Measurements from ENCODE around the gene ANKRD11. TPM values are rescaled to one million over a fixed set of nuclear protein-coding genes. Genes with fewer than 3 reads are reported as not detected.
"Not testable (repeated sequence)": the region's sequence is repeated elsewhere in the genome, so short reads cannot be mapped to it uniquely, and the experiment has no call there.

The ANKRD11 gene
- total RNA-seq, 1 donor from 2014 or later, result 178 TPM

DNA sequence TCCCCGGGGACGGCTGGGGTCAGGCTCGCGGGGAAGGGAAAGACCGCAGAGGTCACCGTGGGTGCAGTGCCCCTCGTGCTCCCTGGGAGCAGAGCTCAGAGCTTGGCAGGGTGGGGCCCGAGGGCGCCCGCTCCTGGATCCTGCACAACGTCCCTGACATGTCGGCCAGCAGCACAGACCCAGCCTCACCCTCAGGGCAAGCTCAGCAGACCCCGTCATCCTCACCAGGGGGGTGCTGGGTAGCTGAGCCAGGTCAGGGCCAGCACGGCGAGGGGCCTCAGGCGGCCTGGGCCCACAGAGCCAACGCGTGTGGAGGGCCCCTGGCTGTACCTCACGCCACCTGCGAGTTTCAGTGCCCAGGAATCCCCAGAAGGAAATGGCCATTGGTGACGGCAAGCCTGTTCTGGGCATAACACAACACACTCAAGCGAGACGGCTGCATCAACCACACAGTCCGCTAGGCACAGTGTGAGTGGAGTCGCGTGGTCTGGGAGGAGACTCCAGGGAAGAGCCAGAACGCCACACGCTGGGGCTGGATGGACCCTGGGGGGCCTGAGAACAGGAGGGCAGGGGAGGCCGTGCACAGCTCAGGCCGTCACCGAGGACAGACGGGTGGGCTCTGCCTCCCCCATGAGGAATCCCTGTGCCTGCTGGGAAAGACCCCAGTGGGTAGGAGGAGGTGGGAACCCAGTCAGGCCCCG lies 212.6 kb downstream of the ANKRD11 start:
- DNase-seq (ENCODE audit: extremely low read depth, low read depth, low spot score), result no peak

DNA sequence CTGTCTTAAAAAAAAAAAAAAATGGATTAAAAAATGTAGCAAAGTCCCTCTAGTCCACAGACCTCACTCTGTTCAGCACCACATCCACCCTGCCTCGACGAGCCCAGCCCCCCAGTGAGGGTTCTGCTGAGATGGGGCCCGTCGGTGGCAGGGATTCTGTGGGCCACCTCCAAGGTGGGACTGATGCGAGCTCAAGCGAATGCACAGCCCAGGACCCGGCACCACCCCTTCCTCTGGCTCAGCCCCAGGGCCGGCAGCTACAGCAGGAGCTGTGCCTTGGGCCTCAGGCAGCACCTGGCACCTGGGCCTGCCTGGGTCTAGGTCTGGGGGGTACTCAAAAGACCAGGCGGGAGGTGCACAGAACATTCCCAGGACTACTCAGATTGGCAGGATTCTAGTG lies 213.3 kb downstream of the ANKRD11 start:
- no peak for DNase-seq (ENCODE audit: extremely low read depth, low read depth, low spot score)

DNA sequence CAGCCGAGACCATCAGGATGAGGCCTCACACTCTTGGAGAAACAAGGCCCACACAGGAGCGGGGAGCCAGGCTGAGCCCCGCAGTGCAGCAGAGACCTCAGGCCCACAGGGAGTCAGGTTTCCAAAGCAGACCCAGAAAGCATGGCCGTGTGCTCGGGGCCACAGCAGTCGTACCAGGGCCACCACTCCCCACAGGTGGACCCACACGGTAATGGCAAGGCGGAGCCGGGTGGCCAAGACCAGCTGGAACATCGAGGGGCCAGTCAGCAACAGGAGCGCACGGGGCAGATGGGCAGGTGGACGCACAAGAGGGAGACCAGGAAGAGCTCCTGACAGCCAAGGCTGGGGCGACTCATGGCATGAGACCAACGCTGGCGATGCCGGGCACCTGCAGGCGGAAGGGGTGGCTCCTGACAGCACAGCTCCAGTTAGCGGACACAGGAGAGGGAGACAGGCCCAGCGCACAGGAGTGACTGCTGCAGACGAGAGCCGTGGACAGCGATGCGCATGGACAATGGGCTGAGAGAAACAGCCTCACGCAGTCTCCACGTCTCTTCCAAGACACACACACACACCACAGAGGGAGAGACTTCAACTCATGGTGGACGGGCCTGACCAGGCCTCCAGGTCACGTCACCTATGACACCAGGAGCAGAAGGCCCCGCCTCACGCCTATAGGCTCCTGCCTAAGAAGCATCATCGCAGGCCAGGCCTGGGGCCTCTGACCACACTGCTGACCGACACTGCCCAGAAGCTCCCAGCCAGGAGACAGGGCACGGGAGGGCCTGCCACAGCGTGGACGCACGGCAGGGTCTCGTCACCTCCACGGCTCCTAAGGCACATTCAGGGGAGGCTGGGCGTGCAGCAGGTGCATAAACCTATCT lies 214.3 kb downstream of the ANKRD11 start:
- DNase-seq (ENCODE audit: extremely low read depth, low read depth, low spot score), result no peak

DNA sequence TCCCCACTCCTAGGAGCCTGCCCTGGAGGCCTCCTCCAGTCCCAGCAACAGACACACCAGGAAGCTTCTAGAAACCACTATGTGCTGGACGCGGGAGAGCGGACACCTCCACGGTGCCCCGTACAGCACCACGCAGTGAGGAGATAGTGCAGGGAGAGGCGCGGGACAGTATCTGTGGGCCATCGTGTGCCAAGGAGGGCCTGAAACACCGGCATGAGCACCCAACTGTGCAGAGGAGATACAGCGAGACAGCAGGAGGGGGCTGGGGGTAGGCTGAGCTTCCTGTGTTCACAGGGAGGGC lies 215.1 kb downstream of the ANKRD11 start:
- no peak for DNase-seq (ENCODE audit: extremely low read depth, low read depth, low spot score)

DNA sequence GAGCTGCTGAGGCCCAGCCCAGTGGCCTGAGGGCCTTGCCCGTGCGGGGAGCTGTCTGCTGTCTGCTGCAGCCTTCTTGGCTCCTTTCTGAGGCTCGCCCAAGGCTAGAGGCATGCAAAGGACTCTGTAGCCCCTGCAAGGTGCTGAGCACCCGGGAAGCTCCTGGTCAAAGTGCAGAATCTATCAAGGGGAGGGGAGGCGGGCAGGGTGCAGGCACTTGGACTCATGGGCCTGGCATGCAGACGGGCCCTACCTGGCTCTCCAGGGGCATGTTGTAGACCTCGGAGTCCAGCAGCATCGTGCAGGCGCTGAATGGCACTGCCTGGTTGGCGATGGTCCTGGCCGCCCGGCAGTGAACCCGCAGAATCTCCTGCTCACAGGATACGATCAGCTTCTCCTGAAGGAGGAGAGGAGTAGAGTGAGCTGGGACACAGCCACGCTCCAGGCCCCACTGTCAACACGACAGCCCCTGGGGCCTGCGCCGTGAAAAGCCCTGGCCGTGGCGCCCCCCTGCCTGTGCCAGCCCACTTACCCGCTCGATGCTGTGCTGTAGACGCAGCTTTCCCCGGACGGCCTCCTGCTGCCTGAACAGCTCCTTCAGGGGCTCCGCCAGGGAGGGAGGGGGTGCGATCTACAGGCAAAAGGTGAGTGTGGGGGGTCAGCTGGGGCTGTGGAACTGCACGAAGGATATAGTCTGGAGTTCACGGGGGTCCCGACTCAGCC lies 215.6 kb downstream of the ANKRD11 start:
- DNase-seq (ENCODE audit: extremely low read depth, low read depth, low spot score), result no peak

GRCh38 chr16:89273741-89274472 lies 216.5 kb downstream of the ANKRD11 start:
- DNase-seq (ENCODE audit: extremely low read depth, low read depth, low spot score), result no peak

- no peak for DNase-seq (ENCODE audit: extremely low read depth, low read depth, low spot score)
These were observed 217.7 kb downstream of the ANKRD11 start for GRCh38 chr16:89272631-89273030.

GRCh38 chr16:89270666-89271345 lies 219.6 kb downstream of the ANKRD11 start:
- no peak for DNase-seq (ENCODE audit: extremely low read depth, low read depth, low spot score)

DNA sequence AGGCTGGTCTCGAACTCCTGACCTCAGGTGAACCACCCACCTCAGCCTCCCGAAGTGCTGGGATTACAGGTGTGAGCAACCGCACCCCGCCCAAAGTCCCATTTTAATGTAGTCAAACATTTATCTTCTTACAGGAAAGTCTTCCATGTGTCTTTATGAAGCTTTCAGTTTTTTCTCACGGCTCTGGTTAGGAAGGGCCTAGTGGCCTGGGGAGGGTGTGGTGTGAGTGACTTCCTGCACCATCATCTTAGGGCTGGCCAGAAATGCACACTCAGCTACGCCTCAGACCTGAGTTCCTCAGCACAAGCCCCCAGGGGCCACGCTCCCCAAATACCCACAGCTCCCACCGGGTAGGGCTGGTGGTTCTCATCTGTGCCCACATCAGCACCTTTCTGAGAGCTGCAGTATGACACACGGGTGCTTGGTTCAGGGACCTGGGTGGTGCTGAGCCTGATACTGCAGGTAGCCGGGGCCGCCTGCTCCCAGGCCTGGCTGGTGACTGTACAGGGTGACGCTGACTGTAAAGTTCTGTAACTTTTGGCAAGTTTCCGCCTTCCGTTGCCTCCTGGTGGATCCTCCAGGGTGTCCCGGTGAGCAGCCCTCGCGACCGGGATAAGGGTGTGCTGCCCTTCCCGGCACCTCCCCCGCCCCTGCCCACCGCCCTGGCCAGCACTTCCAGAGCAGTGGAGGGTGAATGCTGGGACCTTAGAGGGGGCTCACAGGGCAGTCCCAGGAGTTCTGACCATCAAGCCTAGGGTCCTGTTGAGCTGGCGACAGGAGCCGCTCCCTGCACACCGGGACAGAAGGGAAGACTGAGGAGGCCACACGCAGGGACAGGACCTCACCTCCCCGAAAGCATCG lies 220.3 kb downstream of the ANKRD11 start:
- no peak for DNase-seq (ENCODE audit: extremely low read depth, low read depth, low spot score)

GRCh38 chr16:89268987-89269735 lies 221.2 kb downstream of the ANKRD11 start:
- DNase-seq (ENCODE audit: extremely low read depth, low read depth, low spot score), result no peak

GRCh38 chr16:89268585-89268984 lies 221.8 kb downstream of the ANKRD11 start:
- DNase-seq (ENCODE audit: extremely low read depth, low read depth, low spot score), result no peak

DNA sequence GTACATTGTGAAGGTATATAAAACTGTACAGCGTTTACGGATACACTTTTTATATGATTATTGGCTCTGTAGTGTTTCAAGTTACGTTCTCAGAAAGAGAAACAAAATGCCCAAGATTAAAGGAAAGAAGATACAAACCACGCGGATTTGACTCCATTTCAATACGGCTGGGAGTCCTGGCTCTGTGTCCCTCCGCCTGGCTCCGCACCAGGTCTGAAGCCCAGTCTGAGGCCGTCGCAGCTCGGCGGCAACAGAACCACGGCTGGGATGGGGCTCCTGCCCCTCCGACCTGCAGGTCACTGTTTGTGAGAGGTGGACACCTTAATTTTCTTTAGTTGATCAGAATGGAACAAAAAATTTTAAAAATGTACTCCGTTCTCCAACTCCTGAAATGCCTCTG lies 222.6 kb downstream of the ANKRD11 start:
- DNase-seq (ENCODE audit: extremely low read depth, low read depth, low spot score), result not testable (repeated sequence)

DNA sequence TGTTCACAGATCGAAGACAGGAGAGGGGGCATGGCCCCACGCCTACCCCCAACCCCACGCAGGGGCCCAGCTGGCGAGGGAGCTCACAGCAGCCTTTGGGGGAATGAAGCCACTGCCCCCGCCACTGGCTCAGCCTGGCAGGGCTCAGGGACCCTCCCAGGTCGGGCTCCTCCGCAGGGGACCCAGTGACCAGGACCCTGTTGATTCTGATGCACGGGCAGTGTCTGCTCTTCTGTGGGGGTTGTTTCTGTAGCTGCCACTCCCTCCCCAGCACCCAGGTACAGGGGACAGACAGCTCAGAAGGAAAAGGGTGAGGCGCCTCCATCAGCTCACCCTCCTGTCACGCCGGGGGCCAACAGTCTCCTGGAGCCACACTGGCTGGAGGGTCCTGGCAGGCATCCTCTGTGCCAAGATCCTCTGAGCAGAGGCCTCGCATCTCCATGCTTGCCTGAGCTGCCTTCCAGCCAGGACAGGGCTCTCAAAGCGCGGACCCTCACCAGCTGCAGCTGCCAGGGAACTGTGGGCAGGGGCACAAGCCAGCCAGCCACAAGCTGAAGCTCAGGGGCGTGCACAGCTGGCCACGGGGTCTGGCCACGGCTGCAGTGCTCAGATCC lies 223.7 kb downstream of the ANKRD11 start:
- no peak for DNase-seq (ENCODE audit: extremely low read depth, low read depth, low spot score)

DNA sequence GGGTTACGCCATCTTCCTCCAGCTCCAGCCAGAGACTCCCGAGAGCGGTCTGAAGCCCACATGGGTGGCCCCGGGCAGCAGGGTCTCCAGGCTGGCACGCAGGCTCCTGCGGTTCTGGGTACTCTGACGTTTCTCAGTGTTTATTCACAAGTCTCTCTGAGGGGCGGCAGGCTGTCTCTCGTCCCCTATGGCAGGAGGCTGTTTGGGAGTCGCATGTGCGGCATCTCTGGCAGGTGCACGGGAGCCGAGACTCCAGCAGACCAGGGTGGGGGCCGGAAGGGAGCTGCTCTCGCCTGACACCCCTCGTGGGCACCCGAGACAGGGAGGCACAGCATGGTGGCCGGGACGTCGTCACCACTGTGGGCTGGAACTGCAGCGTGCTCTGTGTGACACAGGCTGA lies 224.7 kb downstream of the ANKRD11 start:
- DNase-seq (ENCODE audit: extremely low read depth, low read depth, low spot score), result no peak

- no peak for DNase-seq (ENCODE audit: extremely low read depth, low read depth, low spot score)
These were observed 225.4 kb downstream of the ANKRD11 start for GRCh38 chr16:89264800-89265550.

DNA sequence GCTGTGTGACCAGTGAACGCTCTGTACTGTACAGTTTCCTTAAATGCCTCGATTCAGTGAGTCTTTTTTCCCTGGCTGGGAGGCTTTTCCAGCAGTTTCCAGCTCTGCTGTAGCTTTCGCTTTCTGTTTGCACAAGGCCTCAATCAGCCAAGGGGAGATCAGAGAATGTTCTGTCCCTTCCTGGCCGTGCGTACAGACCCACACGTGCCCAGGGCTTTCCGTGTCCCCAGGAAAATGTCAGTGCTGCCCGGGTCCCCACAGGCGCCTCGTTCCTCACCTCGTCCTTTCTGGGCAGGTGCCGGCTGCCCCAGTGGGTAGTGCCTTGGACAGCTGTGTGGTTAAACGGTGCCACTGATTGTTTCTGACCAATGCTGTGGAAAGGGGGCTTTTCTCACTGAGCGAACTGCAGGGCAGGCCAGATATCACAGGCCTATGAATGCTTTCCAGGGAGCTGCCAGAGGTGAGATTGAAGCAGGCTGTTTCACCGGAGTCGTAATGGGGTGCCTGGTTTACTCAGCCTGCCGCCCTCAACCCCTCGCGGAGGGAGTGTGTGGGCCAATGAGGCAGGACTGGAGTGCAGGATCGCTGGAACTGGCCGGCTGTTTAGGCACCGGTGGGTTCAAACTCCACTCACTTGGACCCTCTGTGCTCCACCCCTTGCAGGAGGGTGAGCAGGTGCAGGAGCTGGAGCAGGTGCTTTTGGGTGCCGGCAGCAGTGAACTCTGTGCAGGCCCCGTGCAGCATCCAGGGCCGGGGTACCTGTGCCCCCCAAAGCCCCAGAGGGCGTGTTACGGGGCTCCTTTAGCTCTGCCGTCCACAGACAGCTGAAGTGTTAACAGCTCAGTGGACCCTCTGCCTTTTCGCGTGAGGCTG lies 228.4 kb downstream of the ANKRD11 start:
- DNase-seq (ENCODE audit: extremely low read depth, low read depth, low spot score), result no peak

DNA sequence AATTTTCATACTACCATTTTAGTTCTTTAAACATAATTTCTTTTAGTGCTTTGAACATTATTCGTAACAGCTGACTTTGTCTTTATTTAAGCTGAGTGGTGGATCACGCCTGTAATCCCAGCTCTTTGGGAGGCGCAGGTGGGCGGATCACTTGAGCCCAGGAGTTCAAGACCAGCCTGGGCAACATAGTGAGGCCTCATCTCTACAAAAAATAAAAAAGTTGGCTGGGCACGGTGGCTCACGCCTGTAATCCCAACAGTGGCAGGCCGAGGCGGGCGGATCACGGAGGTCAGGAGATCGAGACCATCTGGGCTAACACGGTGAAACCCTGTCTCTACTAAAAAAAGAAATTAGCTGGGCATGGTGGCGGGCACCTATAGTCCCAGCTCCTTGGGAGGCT lies 230.5 kb downstream of the ANKRD11 start:
- DNase-seq (ENCODE audit: extremely low read depth, low read depth, low spot score), result not testable (repeated sequence)
